ENCODE measurements around the gene THSD4.

The THSD4 gene

DNA sequence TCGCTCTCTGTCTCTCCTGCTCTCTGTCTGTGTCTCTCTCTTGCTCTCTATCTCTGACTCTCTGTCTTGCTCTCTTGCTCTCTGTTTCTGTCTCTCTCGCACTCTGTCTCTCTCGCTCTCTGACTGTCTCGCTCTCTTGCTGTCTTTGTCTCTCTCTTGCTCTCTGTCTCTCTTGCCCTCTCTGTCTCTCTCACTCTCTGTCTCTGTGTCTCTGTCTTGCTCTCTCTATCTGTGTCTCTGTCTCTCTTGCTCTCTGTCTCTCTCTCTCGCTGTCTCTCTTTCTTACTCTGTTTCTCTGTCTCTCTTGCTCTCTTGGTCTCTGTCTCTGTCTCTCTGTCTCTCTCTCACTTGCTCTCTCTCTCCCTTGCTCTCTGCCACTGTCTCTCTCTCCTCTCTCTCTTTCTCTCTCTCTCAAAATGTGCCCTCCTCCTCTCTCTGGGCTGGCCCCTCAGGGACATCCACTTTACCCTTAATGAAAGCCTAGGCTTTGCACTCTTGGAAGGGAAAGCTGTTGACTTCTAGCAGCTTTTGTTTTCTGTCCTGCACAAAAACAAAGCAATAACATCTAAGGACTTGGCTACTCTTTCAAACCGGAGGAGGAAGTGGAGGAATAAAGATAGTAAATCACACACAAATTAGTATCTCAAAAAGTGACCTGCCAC lies 621.1 kb downstream of the THSD4 start:
- no peaks in the 10 kb centered on the region for H3K4me1 ChIP-seq
- no peaks in the 10 kb centered on the region for H3K27me3 ChIP-seq
- no peaks in the 10 kb centered on the region for H3K9me3 ChIP-seq
- TF ChIP-seq Cebpa-rat (IDR thresholded peaks at IDR 0.05): no peak
- H3K4me2 ChIP-seq: no peak overlapping the region
- H3K27ac ChIP-seq: no peak overlapping the region
- H3K4me3 ChIP-seq: no peak overlapping the region
- H3K36me3 ChIP-seq: no peaks in the 10 kb centered on the region
- no peak overlapping the region for H3K9ac ChIP-seq
- H4K20me1 ChIP-seq: no peaks in the 10 kb centered on the region

DNA sequence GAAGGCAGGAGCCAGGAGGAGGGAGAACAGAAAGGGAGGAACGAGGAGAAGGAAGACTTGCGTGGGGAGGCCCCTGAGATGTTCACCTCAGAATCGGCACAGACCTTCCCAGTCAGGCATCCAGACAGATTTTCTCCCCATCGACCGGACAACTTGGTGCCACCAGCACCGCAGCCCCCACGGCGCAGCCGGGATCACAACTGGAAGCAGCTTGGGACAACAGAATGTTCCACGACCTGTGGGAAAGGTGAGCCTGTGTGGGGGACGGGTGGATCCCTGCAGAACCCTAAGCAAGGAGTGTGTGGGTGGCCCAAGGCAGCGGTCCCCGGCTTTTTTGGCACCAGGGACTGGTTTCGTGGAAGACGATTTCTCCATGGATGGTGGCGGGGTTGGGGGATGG lies 622.5 kb downstream of the THSD4 start:
- H3K9me3 ChIP-seq: no peaks in the 10 kb centered on the region
- no peaks in the 10 kb centered on the region for H3K4me1 ChIP-seq
- H3K27ac ChIP-seq: no peak overlapping the region
- H4K20me1 ChIP-seq: no peaks in the 10 kb centered on the region
- H3K27me3 ChIP-seq: no peaks in the 10 kb centered on the region
- no peak for TF ChIP-seq Cebpa-rat (IDR thresholded peaks at IDR 0.05)
- H3K4me3 ChIP-seq: no peak overlapping the region
- H3K9ac ChIP-seq: no peak overlapping the region
- no peaks in the 10 kb centered on the region for H3K36me3 ChIP-seq
- H3K4me2 ChIP-seq: no peak overlapping the region

DNA sequence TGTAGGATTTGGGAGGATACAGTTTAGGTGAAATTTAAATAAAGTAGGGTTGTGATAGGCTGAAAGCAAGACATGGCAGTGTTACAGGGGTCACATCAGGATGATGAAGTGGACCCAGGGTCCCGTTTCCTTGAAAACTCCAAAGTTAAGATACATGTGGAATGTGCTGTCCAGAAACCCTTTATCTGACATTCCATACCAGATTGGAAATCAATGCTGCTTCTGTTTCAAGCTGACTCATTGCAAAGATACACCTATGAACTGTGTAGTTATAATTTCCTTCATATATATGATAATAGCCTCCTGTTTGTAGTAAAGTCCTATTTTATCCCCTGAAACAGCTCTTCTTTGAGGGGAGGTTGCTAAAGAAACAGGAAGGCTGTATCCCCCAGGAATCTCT lies 624.1 kb downstream of the THSD4 start:
- TF ChIP-seq Cebpa-rat (IDR thresholded peaks at IDR 0.05): no peak
- H3K4me1 ChIP-seq: no peaks in the 10 kb centered on the region
- H4K20me1 ChIP-seq: no peaks in the 10 kb centered on the region
- no peaks in the 10 kb centered on the region for H3K27me3 ChIP-seq
- H3K4me2 ChIP-seq: no peak overlapping the region
- no peak overlapping the region for H3K9ac ChIP-seq
- no peak overlapping the region for H3K27ac ChIP-seq
- no peaks in the 10 kb centered on the region for H3K9me3 ChIP-seq
- no peak overlapping the region for H3K4me3 ChIP-seq
- H3K36me3 ChIP-seq: no peaks in the 10 kb centered on the region

DNA sequence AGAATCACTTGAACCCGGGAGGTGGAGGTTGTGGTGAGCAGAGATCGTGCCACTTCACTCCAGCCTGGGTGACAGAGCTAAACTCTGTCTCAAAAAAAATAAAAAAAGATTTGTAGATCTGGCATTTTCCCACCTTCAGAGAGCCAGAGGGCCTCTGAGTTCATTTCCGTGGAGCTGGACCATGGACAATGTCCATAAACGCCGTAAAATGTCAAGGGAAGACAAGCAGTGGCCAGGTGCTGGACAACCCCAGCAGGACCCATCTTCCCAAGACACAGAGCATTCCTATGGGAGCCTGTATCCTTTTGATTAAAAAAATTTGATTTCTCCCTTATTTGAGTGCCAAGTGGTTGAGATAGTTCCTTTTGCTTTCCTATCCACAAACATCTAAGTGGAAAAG lies 627.7 kb downstream of the THSD4 start:
- Histone ChIP-seq H3K9ac (no peak overlapping the region), H4K20me1 (no peaks in the 10 kb centered on the region), H3K27me3 (no peaks in the 10 kb centered on the region), H3K9me3 (no peaks in the 10 kb centered on the region), H3K4me1 (peaks cover 32% of the 10 kb centered on the region), H3K36me3 (no peaks in the 10 kb centered on the region), H3K4me2 (no peak overlapping the region), H3K4me3 (no peak overlapping the region), H3K27ac (no peak overlapping the region)
- no peak for TF ChIP-seq Cebpa-rat (IDR thresholded peaks at IDR 0.05)

DNA sequence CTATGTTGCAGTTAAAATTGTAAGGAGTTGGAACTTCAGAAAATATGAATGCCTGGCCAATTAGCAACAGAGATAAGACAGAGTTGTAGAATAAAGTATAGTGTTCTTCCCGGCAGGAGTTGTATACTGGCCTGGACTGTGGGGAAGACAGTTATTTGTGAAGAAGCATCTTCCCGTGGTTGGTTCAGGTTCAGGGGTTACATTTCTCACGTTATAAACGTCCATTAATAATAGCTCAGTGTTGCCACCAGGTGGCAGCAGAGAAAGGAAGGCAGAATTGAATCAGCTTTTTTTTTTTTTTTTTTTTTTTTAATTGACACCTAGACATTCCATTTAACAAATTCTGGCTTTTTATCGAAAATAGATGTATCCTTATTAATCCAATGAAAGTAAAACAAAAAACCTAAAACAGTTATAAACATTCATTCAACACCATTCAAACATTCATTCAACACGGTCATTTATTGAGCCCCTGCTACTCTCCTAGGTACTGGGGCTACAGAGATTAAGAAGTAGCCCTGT lies 628.7 kb downstream of the THSD4 start:
- Histone ChIP-seq H4K20me1 (no peaks in the 10 kb centered on the region), H3K27me3 (no peaks in the 10 kb centered on the region), H3K27ac (no peak overlapping the region), H3K36me3 (no peaks in the 10 kb centered on the region), H3K4me2 (no peak overlapping the region), H3K9ac (no peak overlapping the region), H3K4me3 (no peak overlapping the region), H3K9me3 (no peaks in the 10 kb centered on the region), H3K4me1 (peaks cover 39% of the 10 kb centered on the region)
- no peak for TF ChIP-seq Cebpa-rat (IDR thresholded peaks at IDR 0.05)

DNA sequence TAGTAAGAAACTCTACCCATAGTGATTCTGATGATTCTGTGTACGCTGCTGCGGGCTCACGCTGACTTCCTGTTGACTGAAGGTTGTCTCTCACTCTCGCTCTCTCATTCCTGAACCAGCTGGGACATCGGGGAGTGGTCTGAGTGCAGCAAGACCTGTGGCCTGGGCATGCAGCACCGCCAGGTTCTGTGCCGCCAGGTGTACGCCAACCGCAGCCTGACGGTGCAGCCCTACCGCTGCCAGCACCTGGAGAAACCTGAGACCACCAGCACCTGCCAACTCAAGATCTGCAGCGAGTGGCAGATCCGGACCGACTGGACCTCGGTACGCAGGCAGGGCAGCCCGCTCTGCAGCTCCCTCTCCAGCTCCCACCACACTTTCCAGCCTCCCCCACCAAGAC lies 631.4 kb downstream of the THSD4 start:
- Histone ChIP-seq H3K9me3 (no peaks in the 10 kb centered on the region), H3K4me3 (no peak overlapping the region; the same call in 1 of the 2 replicates), H3K27ac (peak overlapping the region; percentile 55; the same call in 1 of the 2 replicates), H3K9ac (no peak overlapping the region), H3K27me3 (no peaks in the 10 kb centered on the region), H3K4me1 (peaks cover 55% of the 10 kb centered on the region), H3K4me2 (peak overlapping the region; percentile 86), H4K20me1 (no peaks in the 10 kb centered on the region), H3K36me3 (no peaks in the 10 kb centered on the region)
- no peak for TF ChIP-seq Cebpa-rat (IDR thresholded peaks at IDR 0.05)

DNA sequence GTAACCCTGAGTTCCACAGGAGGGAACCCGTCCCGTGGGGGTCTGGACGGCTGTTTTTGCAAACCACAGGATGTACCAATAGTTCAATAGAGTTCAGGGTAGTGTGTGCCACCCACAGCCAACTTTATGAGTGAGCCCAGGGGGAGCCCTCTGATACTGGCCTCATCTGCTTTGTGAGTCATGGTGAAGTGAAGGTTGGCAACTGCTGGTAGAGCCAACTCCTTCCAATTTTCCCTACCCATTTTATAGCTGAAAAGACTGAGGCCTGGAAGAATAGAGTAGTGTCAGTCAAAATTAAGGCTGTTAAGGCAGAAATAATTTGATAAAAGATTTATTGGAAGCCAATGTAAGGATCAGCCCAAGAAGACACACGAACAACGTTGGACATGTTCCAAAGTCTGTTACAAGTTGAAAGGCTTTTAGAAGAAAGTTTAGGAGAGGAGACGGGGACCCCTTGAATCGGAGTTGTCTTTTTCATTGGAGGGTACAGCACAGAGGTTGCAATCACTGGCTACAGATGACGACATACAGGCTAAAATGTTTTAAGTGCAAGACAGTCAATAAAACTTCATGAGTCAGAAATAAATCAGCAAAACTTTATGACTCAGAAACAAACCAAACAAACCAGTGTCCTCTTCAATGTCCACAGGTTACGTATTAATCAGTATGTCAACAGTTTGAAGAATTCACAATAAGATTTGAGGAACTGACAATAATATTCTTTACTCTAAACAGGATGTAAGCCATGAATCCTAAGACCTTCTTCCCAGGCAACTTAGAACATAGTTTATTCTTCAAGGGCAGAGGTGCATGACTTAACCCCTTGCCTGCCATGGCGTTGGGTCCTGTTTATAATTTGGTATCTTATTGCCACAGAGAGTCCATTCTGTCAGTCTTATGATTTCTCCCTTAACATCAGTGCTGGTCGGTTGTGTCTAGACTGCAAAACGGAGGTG lies 632.1 kb downstream of the THSD4 start:
- Histone ChIP-seq H3K4me1 (peaks cover 62% of the 10 kb centered on the region), H3K4me3 (peak overlapping the region; percentile 47), H3K27ac (peak overlapping the region; percentile 55), H4K20me1 (no peaks in the 10 kb centered on the region), H3K9ac (peak overlapping the region; percentile 40; the same call in 1 of the 2 replicates), H3K36me3 (no peaks in the 10 kb centered on the region), H3K27me3 (no peaks in the 10 kb centered on the region), H3K9me3 (no peaks in the 10 kb centered on the region), H3K4me2 (peak overlapping the region; percentile 86)
- TF ChIP-seq Cebpa-rat (IDR thresholded peaks at IDR 0.05): no peak

DNA sequence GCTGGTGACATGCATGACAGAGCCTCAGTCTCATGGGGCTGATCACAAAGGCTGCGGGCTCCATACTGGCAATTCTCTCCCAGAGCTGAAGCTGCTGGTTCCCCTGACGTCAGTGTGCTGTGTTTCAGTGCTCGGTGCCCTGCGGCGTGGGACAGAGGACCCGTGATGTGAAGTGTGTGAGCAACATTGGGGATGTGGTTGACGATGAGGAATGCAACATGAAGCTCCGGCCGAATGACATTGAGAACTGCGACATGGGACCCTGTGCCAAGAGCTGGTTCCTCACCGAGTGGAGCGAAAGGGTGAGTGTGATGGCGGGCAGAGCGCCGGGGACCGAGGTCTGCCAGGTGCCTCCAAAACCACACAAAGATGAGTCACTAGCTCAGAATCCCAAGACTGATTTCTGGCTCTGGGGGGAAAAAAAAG lies 633.0 kb downstream of the THSD4 start:
- no peak for TF ChIP-seq Cebpa-rat (IDR thresholded peaks at IDR 0.05)

DNA sequence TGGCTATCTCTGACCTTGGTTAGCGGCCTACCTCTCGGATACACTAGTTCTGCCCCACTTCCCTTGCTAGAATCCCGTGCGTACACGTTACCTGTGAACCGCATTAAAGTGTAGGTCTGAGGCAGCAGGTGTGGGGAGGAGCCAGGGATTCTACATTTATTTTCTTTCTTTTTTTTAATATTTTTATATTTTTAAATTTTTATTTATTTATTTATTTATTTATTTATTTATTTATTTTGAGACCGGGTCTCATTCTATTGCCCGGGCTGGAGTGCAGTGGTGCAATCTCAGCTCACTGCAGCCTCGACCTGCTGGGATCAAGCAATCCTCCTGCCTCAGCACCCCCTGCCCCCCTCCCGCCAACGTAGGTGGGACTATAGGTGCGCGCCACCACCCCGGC lies 634.2 kb downstream of the THSD4 start:
- H3K27me3 ChIP-seq: no peaks in the 10 kb centered on the region
- H3K4me2 ChIP-seq: peak overlapping the region; percentile 86; the same call in 1 of the 2 replicates
- no peak overlapping the region for H3K27ac ChIP-seq
- H3K9ac ChIP-seq: no peak overlapping the region
- H3K9me3 ChIP-seq: no peaks in the 10 kb centered on the region; the same call in 1 of the 2 replicates
- no peak overlapping the region for H3K4me3 ChIP-seq
- TF ChIP-seq Cebpa-rat (IDR thresholded peaks at IDR 0.05): no peak
- no peaks in the 10 kb centered on the region for H3K36me3 ChIP-seq
- no peaks in the 10 kb centered on the region for H4K20me1 ChIP-seq
- peaks cover 74% of the 10 kb centered on the region for H3K4me1 ChIP-seq

More for the DNA sequence above, 633.0 kb downstream of the THSD4 start:
- Histone ChIP-seq H3K9ac (peak overlapping the region; percentile 40; the same call in 1 of the 2 replicates), H4K20me1 (no peaks in the 10 kb centered on the region), H3K4me3 (peak overlapping the region; percentile 47; the same call in 1 of the 2 replicates), H3K9me3 (no peaks in the 10 kb centered on the region), H3K4me2 (peak overlapping the region; percentile 86), H3K36me3 (no peaks in the 10 kb centered on the region), H3K27ac (peak overlapping the region; percentile 55), H3K27me3 (no peaks in the 10 kb centered on the region), H3K4me1 (peaks cover 71% of the 10 kb centered on the region)

DNA sequence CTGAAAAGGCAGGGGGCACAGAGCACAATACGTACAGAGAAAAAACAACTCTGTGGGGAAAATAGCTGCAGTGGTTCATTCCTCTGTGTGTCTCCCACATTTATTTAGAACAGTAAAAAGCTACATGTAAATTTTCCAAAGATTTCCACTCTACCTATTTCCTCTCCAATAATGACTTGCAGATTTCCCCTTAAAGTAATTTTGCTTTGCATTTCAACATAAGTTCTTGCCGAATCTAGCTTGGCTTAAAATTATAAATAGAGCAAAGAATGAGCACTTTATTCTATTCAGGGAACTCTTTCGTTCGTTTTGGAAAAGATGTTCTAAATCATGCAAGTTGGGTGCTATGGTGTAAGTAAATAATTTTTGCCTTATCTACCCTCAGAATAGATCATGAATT lies 636.9 kb downstream of the THSD4 start:
- Histone ChIP-seq H3K9ac (no peak overlapping the region), H3K4me2 (peak overlapping the region; percentile 64), H3K27ac (no peak overlapping the region)

More for the DNA sequence above, 636.9 kb downstream of the THSD4 start:
- no peaks in the 10 kb centered on the region; the same call in 1 of the 2 replicates for H3K9me3 ChIP-seq
- no peaks in the 10 kb centered on the region for H3K27me3 ChIP-seq
- H3K36me3 ChIP-seq: no peaks in the 10 kb centered on the region
- TF ChIP-seq Cebpa-rat (IDR thresholded peaks at IDR 0.05): no peak
- H3K4me1 ChIP-seq: peaks cover 50% of the 10 kb centered on the region
- H3K4me3 ChIP-seq: no peak overlapping the region
- H4K20me1 ChIP-seq: no peaks in the 10 kb centered on the region

Data from BLaER1 (cell line).